Vagina (tissue), 2 donors: Measurements from ENCODE around the gene DCDC2.

ENCODE experiments used
- POLR2AphosphoS5 ChIP-seq, 2 donors: sonication (generic); formaldehyde crosslinking; IDR thresholded peaks; one replicate each; pipeline ENCODE4 v1.9.0; 2017; ENCODE audit warnings: antibody characterized with exemption in 2 of 2, mild to moderate bottlenecking in 2 of 2, low read depth in 1 of 2; ENCODE audit not compliant: insufficient read depth in 1 of 2
- TF ChIP-seq, protein P1 (sequence below), 3 experiments: fragments of 450-650 bp in 2 of 3; fragments of 200-600 bp in 1 of 3; sonication (generic) in 1 of 3; IDR thresholded peaks; one replicate each; pipeline ENCODE4 v1.5.1; 2017 to 2019; ENCODE audit warnings: antibody characterized with exemption in 3 of 3, mild to moderate bottlenecking in 2 of 3, moderate library complexity in 2 of 3

DNA sequence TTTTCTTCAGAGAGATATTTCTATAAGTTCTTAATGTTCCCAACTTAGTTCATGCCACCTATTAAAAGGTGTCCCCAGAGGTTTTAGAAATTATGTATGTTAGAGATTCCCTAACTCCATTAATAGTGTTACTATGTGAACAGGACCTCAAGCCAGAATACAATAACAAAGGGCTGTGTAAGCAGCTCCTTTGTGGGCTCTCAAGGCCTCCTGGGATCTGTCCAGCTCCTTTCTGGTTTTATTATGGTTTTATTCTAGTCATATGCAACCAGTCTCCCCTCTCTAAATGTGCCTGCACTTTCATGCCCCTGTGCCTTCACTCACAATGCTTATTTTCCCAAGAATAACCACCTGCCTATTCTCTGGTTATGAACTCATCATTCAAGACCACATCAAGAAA lies 209.2 kb downstream of the DCDC2 start:
- TF ChIP-seq, protein P1, sequence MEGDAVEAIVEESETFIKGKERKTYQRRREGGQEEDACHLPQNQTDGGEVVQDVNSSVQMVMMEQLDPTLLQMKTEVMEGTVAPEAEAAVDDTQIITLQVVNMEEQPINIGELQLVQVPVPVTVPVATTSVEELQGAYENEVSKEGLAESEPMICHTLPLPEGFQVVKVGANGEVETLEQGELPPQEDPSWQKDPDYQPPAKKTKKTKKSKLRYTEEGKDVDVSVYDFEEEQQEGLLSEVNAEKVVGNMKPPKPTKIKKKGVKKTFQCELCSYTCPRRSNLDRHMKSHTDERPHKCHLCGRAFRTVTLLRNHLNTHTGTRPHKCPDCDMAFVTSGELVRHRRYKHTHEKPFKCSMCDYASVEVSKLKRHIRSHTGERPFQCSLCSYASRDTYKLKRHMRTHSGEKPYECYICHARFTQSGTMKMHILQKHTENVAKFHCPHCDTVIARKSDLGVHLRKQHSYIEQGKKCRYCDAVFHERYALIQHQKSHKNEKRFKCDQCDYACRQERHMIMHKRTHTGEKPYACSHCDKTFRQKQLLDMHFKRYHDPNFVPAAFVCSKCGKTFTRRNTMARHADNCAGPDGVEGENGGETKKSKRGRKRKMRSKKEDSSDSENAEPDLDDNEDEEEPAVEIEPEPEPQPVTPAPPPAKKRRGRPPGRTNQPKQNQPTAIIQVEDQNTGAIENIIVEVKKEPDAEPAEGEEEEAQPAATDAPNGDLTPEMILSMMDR (IDR thresholded peaks at IDR 0.05) = no peak
- no peak for TF ChIP-seq POLR2AphosphoS5 (IDR thresholded peaks at IDR 0.05; ENCODE audit: insufficient read depth in 1 of 2, low read depth in 1 of 2)
